Measurements from ENCODE around the gene TXNRD1.
"Not testable (repeated sequence)": the region's sequence is repeated elsewhere in the genome, so short reads cannot be mapped to it uniquely, and the experiment has no call there.

TXNRD1 gene

DNA sequence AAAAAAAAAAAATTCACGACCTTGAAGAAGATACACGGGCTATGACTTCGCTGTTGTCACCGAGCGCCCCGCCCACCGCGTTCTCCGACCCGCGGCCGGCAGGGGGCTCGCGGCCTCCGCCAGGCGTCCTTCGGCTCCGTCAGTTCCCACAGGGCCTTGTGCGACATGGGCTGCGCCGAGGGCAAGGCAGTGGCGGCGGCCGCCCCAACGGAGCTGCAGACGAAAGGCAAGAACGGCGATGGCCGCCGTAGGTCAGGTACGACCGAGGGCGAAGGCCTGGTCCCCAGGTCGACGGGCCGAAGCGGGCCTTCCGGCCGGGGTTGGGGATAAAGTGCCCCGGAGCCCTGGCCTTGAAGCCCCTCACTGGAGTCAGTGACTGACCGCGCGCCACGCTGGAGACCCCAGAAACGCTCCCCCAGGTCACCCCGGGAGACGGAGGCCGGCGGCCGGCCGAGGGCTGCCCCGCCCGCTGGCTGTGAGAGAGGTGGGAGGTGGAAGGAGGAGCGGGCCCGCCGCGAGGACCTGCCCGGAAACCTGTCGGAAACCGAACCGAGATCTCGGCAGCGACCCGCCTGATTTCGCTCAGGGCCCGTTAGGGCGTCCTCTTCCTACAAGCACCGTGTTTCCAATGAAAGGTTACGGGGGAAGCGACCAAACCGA is at the start of gene TXNRD1:
TXNRD1 (plus strand) TSS at position 142 of the 660 bp plus-strand sequence; CDS start at position 166, 24 bp downstream.
- DNase-seq = peak; percentile 82

DNA sequence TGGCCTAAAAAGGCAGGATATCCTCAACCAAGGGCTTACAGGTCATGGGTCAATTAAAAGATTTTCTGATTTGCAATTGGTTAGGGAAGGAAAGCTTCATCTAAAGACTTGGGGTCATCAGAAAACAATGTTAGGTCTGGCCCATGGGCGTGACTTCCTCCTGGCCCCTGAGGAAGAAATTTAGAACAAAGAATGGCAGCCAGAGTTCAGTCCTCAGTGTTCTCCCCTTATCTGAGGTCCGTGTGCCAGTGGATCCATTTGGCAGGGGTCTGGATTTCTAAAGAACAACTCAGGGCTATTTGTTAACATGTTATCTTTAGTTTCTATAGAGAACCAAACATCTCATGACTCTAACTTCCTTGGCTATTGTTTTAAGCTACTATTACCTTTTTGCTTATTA is 49.8 kb upstream of the TXNRD1 start:
- no peak for DNase-seq

- DNase-seq = no peak
These were observed 49.1 kb upstream of the TXNRD1 start for GRCh38 chr12:104166465-104166864.

GRCh38 chr12:104167519-104168458 is 47.8 kb upstream of the TXNRD1 start:
- no peak for DNase-seq

DNA sequence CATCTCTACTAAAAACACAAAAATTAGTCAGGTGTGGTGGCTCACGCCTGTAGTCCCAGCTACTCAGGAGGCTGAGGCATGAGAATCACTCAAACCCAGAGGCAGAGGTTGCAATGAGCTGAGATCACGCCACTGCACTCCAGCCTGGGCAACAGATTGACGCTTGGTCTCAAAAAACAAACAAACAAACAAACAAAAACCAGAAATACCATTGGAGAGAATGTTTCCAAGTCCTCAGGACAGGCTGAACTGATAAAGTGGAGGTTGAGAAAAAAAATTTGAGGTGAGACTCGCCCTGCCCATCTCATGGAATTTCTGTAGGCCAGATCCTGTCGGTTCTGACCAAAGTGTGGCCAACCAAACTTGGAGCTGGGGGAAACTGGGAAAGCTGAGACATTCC is 47.0 kb upstream of the TXNRD1 start:
- no peak for DNase-seq

DNA sequence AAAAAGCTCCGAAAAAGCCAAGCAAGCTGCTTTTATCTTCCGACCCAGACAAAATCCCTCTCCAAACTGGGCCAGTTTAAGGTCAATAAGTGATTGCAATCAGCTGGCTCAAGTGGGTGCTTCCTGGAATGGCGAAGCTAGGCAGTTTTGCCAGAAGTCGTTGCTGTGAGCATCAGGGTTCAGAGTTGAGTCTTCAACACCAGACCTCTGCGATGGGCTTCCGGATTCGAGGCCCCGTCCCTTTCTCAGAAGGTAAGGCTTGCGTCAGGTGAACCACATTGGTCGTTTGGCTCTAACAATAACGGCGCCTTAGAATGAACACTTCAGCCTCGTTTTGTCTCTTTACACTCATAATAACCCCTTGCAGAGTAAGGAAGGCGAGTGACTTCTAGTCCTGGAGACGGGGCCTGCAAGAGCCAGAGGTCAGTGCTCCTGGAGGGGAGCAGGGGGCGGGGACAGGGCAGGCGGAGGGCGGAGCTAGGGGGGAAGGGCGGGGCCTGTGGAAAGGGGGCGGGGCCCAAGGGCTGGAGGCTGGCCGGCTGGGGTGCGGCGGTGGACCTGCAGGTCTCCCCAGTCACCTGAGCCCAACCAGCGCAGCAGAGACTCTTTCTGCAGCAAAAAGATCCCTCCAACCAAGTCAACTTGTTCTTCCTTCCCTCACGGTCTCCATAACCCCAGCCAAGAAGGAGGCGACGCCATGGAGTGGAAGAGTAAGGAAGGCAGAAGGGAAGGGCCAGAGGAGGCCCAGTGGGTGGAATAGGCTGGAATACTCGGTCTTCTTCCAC is 43.6 kb upstream of the TXNRD1 start:
- DNase-seq = no peak

DNA sequence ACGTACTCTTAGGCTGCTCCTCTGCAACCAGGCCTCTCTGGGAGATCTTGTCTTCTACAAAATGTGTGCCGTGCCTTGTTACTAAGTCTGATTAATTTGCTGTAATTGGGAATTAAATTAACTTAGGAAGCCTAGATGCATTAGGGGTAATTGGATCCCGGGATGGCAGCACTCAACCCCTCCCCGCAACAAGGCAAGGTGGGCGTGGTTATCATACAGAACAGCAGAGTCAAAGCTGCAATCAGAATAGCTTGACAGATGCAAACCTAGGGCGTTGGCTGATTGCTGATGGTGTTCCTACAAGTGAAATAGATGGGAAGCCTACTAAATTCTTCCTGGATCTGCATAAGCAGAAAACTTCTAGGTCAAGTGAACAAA is 43.0 kb upstream of the TXNRD1 start:
- DNase-seq = no peak

DNA sequence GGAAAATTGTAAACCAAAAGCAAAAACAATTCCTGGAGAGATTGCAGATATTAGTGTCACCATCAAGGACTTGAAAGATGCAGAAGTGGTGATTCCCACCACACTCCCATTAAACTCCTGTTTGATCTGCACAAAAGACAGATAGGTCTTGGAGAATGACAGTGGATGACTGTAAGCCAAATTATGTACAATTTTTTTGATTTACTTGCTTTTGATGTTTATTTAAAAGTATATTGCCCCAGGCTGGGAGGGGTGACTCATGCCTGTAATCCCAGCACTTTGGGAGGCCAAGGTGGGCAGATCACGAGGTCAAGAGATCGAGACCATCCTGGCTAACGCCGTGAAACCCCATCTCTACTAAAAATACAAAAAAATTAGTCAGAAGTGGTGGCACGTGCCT is 41.8 kb upstream of the TXNRD1 start:
- DNase-seq = not testable (repeated sequence)

GRCh38 chr12:104175726-104176247 is 39.8 kb upstream of the TXNRD1 start:
- DNase-seq = no peak

- no peak for DNase-seq
These were observed 38.3 kb upstream of the TXNRD1 start for GRCh38 chr12:104177336-104177662.

DNA sequence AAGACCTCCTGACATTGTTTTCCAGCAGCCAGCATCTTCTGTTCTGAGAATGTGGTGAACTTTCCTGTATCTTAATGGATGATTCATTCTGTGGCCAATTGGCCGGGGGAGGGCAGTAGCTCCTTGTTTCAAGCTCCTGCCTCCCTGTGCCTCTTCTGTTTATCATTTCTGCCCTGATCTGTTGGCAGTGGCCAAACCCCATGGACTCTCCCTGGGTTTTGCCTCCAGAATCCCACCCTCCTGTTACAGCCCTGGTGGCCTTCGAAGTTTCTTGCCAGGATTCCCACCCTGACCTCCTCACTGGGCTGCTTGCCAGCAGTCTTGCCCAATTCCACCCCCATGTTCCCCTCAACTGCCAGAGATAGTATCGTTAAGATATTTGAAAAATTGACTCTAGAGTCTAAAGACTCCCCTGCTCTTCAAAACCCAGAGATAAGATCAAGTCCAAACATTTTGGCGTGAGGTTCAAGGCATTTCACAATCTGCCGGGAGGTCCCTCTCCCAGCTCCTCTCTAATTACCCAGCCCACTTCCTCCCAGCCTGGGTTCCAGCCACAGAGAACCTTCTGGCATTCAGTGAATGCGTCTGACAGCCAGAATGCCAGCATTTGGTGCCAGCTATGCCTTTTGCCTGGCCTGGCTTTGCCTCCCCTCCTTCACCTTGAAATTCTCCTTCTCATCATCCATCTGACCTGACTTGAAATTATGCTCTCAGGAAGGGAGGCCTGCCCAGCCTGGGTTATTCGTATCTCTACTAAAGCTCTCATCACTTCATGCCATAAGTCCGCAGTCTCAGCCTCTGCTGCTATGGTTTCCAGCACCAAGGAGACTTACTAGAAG is 37.7 kb upstream of the TXNRD1 start:
- DNase-seq = no peak

DNA sequence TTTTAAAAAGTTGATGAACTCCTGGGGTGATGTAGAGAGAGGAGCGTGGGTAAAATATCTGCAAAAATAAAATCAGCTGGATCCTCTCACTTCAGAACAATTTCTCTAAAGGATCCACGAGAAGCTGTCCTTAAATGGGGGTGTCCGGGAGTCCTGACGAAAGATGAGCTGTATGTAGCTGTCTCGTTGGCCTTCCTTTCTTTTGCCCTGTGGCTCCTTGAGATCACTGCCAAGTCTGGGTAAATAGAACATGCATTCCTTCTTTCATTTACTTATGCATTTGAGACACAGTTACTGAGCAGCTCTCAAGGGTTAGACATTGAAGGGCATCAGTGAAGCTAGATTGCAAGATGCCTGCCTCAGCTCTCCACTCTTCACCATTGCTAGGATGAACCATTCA is 35.2 kb upstream of the TXNRD1 start:
- DNase-seq = no peak

- DNase-seq = no peak
These were observed 34.3 kb upstream of the TXNRD1 start for GRCh38 chr12:104181313-104181712.

DNA sequence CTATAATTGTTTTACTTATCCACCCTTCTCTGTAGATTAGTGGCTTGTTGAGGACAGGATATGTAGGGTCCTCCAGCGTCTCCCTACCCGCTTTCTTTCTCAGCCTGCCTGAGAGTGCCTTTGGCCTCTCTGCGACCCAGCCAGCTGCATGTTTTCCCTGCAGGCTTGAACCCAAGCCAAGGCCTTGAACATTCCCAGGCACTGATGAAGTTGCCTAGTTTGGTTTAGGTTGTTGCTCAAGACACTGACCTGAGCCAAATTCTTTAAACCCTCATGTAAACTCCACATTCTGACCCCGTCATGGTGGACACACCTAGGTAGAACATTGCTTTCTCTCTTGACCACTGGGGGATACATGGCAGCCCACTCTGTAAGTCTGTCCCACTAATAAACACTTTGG is 33.4 kb upstream of the TXNRD1 start:
- no peak for DNase-seq

GRCh38 chr12:104182621-104183378 is 32.8 kb upstream of the TXNRD1 start:
- no peak for DNase-seq

- no peak for DNase-seq
These were observed 32.1 kb upstream of the TXNRD1 start for GRCh38 chr12:104183443-104183842.

DNA sequence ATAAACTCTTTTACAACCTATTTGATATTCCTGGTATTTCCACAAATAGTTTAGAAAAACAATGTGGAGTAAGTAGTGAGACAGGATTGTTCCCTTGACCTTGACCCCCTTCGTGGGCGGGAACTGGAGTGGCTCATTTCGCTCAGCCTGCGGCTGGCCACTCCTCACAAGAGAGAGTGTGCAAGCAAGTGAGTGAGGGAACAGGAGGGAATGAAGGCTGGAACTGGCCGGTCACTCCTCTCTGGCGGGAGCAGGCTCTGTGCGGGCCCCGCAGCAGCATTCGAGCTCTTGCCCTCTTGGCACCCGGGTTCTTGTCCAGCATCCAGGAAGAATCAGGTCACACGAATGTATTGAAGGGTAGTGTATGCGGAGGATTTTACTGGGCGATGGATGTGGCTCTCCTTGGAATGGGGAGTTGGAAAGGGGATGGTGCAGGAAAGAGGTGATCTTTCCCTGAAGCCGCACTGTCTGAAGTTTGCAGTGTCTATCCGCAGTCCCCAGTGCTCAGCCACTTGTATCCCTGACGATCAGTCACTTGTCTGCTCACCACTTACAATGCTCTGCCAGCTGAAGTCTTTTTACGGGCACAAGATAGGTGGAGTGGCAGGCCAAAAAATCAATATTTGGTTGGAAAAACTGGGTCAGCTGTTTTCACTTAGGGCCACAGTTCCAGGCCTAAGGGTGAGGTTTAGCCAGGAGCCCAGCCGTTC is 28.0 kb upstream of the TXNRD1 start:
- DNase-seq = no peak

- DNase-seq = no peak
These were observed 27.0 kb upstream of the TXNRD1 start for GRCh38 chr12:104188534-104188933.

DNA sequence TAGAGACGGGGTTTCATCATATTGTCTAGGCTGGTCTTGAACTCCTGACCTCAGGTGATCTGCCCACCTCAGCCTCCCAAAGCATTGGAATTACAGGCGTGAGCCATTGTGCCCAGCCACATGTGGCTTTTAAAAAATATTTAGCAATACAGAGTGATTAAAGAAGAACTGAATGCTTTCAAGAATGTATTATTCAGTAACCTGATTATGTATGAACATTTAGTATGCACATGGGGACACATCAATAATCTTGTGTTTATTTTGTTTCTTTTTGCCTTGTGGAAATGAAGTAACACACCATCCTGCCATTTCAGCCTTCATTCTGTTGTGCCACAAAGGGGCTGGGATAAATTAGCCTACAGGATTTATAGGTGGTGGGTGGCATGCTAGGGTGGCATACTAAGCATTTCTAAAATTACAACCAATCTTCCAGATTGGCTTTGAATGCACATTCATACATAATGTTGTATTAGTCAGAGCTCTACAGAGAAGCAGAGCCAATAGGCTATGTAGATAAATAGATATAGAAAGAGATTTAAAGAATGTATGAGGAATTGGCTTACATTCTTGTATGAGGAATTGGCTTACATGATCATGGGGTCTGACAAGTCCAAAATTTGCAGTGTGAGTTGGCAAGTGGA is 25.5 kb upstream of the TXNRD1 start:
- DNase-seq = no peak

DNA sequence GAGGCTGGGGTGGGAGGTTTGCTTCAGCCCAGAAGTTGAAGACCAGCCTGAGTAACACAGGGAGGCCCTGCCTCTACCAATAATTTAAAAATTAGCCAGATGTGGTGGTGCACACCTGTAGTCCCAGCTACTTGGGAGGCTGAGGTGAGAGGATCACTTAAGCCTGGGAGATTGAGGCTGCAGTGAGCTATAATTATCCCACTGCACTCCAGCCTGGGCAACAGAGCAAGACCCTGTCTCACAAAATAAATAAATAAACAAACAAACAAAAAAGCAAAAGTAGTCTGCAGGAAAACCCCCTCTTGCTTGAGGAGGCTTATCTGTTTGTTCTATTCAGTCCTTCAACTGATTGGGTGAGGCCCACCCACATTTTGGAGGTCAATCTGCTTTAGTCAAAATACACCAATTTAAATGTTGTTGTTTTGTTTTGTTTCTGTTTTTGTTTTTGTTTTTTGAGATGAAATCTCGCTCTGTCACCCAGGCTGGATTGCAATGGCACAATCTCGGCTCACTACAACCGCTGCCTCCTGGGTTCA is 24.9 kb upstream of the TXNRD1 start:
- DNase-seq = no peak

Measured in CD4-positive, alpha-beta T cell treated with Interleukin-4 for 4 hours (primary cell).